ENCODE results near the gene CCR4.

The CCR4 gene

GRCh38 chr3:32989171-32989570 lies 37.7 kb downstream of the CCR4 start:
- no peak for TF ChIP-seq CTCF (IDR thresholded peaks at IDR 0.05; ENCODE audit: low read depth, low read length, missing control alignments)
- H3K4me3 ChIP-seq (replicated peaks; ENCODE audit: low read depth, low read length) = no peak overlapping the region
- no peak for DNase-seq (ENCODE audit: extremely low read depth, low read depth)

- TF ChIP-seq CTCF (IDR thresholded peaks at IDR 0.05; ENCODE audit: low read depth, low read length, missing control alignments) = no peak
- DNase-seq (ENCODE audit: extremely low read depth, low read depth) = no peak
These were observed 38.7 kb downstream of the CCR4 start for GRCh38 chr3:32990116-32990515.

GRCh38 chr3:32991781-32992180 lies 40.3 kb downstream of the CCR4 start:
- TF ChIP-seq CTCF (IDR thresholded peaks at IDR 0.05; ENCODE audit: low read depth, low read length, missing control alignments) = no peak
- no peak overlapping the region for H3K4me3 ChIP-seq (replicated peaks; ENCODE audit: low read depth, low read length)
- DNase-seq (ENCODE audit: extremely low read depth, low read depth) = no peak

More at GRCh38 chr3:32990116-32990515, 38.7 kb downstream of the CCR4 start:
- H3K4me3 ChIP-seq (replicated peaks; ENCODE audit: low read depth, low read length) = no peak overlapping the region

- no peak for DNase-seq (ENCODE audit: extremely low read depth, low read depth)
- TF ChIP-seq CTCF (IDR thresholded peaks at IDR 0.05; ENCODE audit: low read depth, low read length, missing control alignments) = no peak
- H3K4me3 ChIP-seq (replicated peaks; ENCODE audit: low read depth, low read length) = no peak overlapping the region
These were observed 40.9 kb downstream of the CCR4 start for GRCh38 chr3:32992310-32992686.

GRCh38 chr3:32994045-32994444 lies 42.6 kb downstream of the CCR4 start:
- no peak for DNase-seq (ENCODE audit: extremely low read depth, low read depth)
- no peak for TF ChIP-seq CTCF (IDR thresholded peaks at IDR 0.05; ENCODE audit: low read depth, low read length, missing control alignments)
- H3K4me3 ChIP-seq (replicated peaks; ENCODE audit: low read depth, low read length) = no peak overlapping the region

- no peak overlapping the region for H3K4me3 ChIP-seq (replicated peaks; ENCODE audit: low read depth, low read length)
- no peak for TF ChIP-seq CTCF (IDR thresholded peaks at IDR 0.05; ENCODE audit: low read depth, low read length, missing control alignments)
- no peak for DNase-seq (ENCODE audit: extremely low read depth, low read depth)
These were observed 43.7 kb downstream of the CCR4 start for GRCh38 chr3:32995098-32995497.

GRCh38 chr3:32996048-32996754 lies 44.8 kb downstream of the CCR4 start:
- no peak overlapping the region for H3K4me3 ChIP-seq (replicated peaks; ENCODE audit: low read depth, low read length)
- no peak for DNase-seq (ENCODE audit: extremely low read depth, low read depth)
- TF ChIP-seq CTCF (IDR thresholded peaks at IDR 0.05; ENCODE audit: low read depth, low read length, missing control alignments) = no peak

All from HFF-Myc (cell line).